DOHH2 (cell line): ENCODE data around the gene UBR3.

Experiments used
- H3F3A ChIP-seq: fragments of 200-600 bp; sonication (generic), shearing (Covaris generic); 2 replicates; pipeline ENCODE4 v1.6.0; 2016; ENCODE audit warnings: antibody characterized with exemption, mild to moderate bottlenecking; ENCODE audit not compliant: control insufficient read depth, insufficient read depth
- H3K27ac ChIP-seq: fragments of 200-600 bp; sonication (generic); 2 replicates; pipeline ENCODE4 v1.5.1; 2014; ENCODE audit warnings: low read depth, mild to moderate bottlenecking, low read length, moderate library complexity
- H3K27me3 ChIP-seq: fragments of 200-600 bp; sonication (generic); 2 replicates; pipeline ENCODE4 v1.6.1; 2014; ENCODE audit warnings: mild to moderate bottlenecking, low read length, mixed read lengths; ENCODE audit not compliant: control insufficient read depth
- H3K36me3 ChIP-seq: fragments of 200-600 bp; sonication (generic); 2 replicates; pipeline ENCODE4 v1.6.1; 2014; ENCODE audit warnings: mild to moderate bottlenecking, low read length, moderate library complexity, mixed read lengths; ENCODE audit not compliant: control insufficient read depth
- H3K4me1 ChIP-seq: fragments of 200-600 bp; sonication (generic); 2 replicates; pipeline ENCODE4 v1.6.1; 2014; ENCODE audit warnings: mild to moderate bottlenecking, low read length, mixed read lengths; ENCODE audit not compliant: control insufficient read depth
- H3K4me2 ChIP-seq: fragments of 200-600 bp; sonication (generic); 2 replicates; pipeline ENCODE4 v1.6.0; 2014; ENCODE audit warnings: mild to moderate bottlenecking, low read length, moderate library complexity
- H3K4me3 ChIP-seq: fragments of 200-600 bp; sonication (generic); 2 replicates; pipeline ENCODE4 v1.5.1; 2014; ENCODE audit warnings: mild to moderate bottlenecking, low read length, mixed read lengths
- H3K79me2 ChIP-seq: fragments of 200-600 bp; sonication (generic); 2 replicates; pipeline ENCODE4 v1.6.1; 2014; ENCODE audit warnings: mild to moderate bottlenecking, low read length, mixed read lengths; ENCODE audit not compliant: control insufficient read depth
- H3K9me2 ChIP-seq: fragments of 200-600 bp; sonication (generic); replicated peaks from 2 replicates; pipeline ENCODE4 v1.6.1; 2014; ENCODE audit warnings: mild to moderate bottlenecking, low read length, mixed read lengths; ENCODE audit not compliant: control insufficient read depth
- H3K9me3 ChIP-seq: fragments of 200-600 bp; sonication (generic); 2 replicates; pipeline ENCODE4 v1.6.1; 2014; ENCODE audit warnings: antibody characterized with exemption, low read length, mixed read lengths; ENCODE audit not compliant: control insufficient read depth, insufficient read depth
- H4K20me1 ChIP-seq: fragments of 200-600 bp; sonication (generic); 2 replicates; pipeline ENCODE4 v1.6.0; 2014; ENCODE audit warnings: low read depth, mild to moderate bottlenecking, antibody characterized with exemption, low read length, moderate library complexity; ENCODE audit not compliant: control insufficient read depth, insufficient read depth
- EZH2phosphoT487 ChIP-seq: fragments of 200-600 bp; sonication (generic); IDR thresholded peaks from 2 replicates; pipeline ENCODE4 v1.6.1; 2017; ENCODE audit warnings: borderline replicate concordance, mild to moderate bottlenecking, antibody characterized with exemption, low read length, moderate library complexity, mixed read lengths
- TF ChIP-seq, protein P1 (sequence below): fragments of 200-600 bp; sonication (generic); IDR thresholded peaks from one replicate; pipeline ENCODE4 v1.5.1; 2014; ENCODE audit warnings: antibody characterized with exemption, mild to moderate bottlenecking, low read depth, low read length; ENCODE audit not compliant: poor library complexity, severe bottlenecking

The UBR3 gene, protein sequence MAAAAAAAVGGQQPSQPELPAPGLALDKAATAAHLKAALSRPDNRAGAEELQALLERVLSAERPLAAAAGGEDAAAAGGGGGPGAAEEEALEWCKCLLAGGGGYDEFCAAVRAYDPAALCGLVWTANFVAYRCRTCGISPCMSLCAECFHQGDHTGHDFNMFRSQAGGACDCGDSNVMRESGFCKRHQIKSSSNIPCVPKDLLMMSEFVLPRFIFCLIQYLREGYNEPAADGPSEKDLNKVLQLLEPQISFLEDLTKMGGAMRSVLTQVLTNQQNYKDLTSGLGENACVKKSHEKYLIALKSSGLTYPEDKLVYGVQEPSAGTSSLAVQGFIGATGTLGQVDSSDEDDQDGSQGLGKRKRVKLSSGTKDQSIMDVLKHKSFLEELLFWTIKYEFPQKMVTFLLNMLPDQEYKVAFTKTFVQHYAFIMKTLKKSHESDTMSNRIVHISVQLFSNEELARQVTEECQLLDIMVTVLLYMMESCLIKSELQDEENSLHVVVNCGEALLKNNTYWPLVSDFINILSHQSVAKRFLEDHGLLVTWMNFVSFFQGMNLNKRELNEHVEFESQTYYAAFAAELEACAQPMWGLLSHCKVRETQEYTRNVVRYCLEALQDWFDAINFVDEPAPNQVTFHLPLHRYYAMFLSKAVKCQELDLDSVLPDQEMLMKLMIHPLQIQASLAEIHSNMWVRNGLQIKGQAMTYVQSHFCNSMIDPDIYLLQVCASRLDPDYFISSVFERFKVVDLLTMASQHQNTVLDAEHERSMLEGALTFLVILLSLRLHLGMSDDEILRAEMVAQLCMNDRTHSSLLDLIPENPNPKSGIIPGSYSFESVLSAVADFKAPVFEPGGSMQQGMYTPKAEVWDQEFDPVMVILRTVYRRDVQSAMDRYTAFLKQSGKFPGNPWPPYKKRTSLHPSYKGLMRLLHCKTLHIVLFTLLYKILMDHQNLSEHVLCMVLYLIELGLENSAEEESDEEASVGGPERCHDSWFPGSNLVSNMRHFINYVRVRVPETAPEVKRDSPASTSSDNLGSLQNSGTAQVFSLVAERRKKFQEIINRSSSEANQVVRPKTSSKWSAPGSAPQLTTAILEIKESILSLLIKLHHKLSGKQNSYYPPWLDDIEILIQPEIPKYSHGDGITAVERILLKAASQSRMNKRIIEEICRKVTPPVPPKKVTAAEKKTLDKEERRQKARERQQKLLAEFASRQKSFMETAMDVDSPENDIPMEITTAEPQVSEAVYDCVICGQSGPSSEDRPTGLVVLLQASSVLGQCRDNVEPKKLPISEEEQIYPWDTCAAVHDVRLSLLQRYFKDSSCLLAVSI (N-terminal part only)

DNA sequence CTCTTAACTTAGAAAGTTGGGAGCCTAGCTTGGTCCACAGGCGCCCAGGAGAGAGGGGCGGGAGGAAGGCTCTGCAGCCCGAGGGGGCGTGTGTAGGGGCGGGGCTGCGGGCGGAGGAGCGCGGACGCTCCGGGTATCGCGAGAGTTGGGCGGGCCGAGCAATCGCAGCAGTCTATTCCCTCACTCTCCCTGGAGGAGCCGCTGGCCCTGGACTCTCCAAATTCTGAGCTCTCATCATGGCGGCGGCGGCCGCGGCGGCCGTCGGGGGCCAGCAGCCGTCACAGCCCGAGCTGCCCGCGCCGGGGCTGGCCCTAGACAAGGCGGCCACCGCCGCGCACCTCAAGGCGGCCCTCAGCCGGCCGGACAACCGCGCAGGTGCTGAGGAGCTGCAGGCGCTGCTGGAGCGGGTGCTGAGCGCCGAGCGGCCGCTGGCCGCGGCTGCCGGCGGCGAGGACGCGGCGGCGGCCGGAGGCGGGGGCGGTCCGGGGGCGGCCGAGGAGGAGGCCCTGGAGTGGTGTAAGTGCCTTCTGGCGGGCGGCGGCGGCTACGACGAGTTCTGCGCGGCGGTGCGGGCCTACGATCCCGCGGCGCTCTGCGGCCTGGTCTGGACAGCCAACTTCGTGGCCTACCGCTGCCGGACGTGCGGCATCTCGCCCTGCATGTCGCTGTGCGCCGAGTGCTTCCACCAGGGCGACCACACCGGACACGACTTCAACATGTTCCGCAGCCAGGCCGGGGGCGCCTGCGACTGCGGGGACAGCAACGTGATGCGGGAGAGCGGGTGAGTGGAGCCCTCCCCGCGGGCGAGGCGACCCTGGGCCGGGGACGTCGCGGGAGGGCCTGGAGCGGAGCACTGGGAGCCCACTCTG is at the start of gene UBR3:
Gene UBR3 (plus strand): TSS at position 183 of the 869 bp plus-strand sequence. CDS start 54 bp downstream, at position 237.
- Histone ChIP-seq H4K20me1 (peaks cover 14% of the 10 kb centered on the region), H3F3A (peaks cover 7% of the 10 kb centered on the region), H3K79me2 (peaks cover 74% of the 10 kb centered on the region), H3K27me3 (no peaks in the 10 kb centered on the region), H3K4me3 (peak within 1 kb of the TSS; percentile 92), H3K9me3 (no peaks in the 10 kb centered on the region), H3K4me1 (peaks cover 30% of the 10 kb centered on the region), H3K9me2 (no peaks in the 10 kb centered on the region), H3K27ac (no peak within 1 kb of the TSS), H3K36me3 (peaks cover 13% of the 10 kb centered on the region), H3K4me2 (peak within 1 kb of the TSS; percentile 90)
- TF ChIP-seq, protein P1, sequence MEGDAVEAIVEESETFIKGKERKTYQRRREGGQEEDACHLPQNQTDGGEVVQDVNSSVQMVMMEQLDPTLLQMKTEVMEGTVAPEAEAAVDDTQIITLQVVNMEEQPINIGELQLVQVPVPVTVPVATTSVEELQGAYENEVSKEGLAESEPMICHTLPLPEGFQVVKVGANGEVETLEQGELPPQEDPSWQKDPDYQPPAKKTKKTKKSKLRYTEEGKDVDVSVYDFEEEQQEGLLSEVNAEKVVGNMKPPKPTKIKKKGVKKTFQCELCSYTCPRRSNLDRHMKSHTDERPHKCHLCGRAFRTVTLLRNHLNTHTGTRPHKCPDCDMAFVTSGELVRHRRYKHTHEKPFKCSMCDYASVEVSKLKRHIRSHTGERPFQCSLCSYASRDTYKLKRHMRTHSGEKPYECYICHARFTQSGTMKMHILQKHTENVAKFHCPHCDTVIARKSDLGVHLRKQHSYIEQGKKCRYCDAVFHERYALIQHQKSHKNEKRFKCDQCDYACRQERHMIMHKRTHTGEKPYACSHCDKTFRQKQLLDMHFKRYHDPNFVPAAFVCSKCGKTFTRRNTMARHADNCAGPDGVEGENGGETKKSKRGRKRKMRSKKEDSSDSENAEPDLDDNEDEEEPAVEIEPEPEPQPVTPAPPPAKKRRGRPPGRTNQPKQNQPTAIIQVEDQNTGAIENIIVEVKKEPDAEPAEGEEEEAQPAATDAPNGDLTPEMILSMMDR: no peak
- TF ChIP-seq EZH2phosphoT487: no peak

DNA sequence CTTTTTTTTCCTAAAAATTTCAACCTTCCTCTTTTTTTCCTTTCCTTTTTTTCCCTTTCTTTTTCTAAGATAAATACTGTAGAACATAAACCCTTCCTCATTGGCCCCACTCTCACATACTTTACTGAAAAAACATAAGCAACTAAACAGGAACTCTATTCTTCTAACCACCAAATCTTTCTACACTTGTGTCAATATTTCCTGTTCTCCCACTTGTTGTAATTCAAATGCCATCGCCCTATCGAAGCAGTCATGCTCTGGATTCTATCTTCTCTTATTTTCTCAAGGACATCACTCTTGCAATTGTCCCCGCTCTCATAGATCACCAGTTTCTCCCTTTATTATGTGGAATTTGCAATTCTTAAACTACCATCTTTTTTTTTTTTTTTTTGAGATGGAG is 48.8 kb upstream of the UBR3 start:
- Histone ChIP-seq H3K9me3 (no peaks in the 10 kb centered on the region), H3K36me3 (no peaks in the 10 kb centered on the region), H3K79me2 (no peaks in the 10 kb centered on the region), H3K9me2 (no peaks in the 10 kb centered on the region), H4K20me1 (no peaks in the 10 kb centered on the region), H3K4me1 (peaks cover 5% of the 10 kb centered on the region), H3F3A (no peaks in the 10 kb centered on the region), H3K4me3 (no peak overlapping the region), H3K4me2 (no peak overlapping the region), H3K27ac (no peak overlapping the region), H3K27me3 (no peaks in the 10 kb centered on the region)
- no peak for TF ChIP-seq EZH2phosphoT487
- TF ChIP-seq, protein P1: no peak
